ENCODE data around the gene CCDC92B.

CCDC92B gene

GRCh38 chr17:2777242-2777867, 27.9 kb upstream of the CCDC92B start:
- DNase-seq: no peak

DNA sequence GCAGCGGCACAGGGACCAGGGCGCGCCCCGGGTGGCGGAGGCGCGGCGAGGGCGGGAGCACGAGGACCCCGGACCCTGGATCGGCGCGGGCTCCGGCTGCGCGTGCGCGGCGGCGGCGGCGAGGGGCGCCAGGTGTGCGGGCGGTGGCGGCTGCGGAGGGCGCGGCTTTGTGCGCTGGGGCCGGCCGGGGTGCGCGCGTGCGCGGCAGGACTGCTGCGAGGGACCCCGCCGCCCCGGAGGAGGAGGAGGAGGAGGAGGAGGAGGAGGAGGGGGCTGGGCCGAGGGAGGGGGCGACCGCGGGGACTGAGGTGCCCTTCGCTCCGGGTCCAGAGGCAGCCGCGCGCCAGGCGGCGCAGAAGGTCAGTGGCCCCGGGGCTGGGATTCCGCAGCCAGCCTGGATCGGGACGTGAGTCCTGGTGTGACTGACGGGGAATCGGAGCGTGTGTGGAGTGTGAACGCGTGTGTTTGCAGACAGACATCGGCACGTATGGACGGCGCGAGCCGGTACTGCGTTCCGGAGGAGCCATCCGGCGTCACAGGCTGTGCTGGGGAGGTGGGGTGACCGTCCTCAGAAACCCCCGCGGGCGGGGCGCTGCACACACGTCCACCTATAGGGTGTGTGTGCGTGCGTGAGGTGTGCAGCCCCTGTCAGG, 27.3 kb upstream of the CCDC92B start:
- DNase-seq: no peak

GRCh38 chr17:2775206-2775605, 25.8 kb upstream of the CCDC92B start:
- no peak for DNase-seq

DNA sequence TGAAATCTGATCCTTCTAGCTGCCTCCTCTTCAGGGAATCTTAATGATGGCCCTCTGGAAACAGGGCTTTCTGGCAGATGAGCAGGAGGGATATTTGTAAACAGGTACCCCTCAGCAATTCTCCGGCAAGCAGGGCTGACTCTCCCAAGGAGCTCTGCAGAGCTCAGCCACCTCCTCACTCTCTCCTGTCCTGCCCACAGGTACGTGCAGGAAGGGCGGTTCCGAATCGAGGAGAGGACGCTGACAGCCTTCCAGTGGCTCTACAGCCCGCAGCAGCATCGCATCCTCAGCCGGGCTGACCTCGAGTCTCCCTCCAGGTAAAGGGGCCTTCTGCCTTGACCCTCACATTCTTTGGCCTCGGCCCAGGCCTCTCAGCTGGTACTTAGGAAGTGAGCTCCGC, 20.7 kb upstream of the CCDC92B start:
- no peak for DNase-seq

DNA sequence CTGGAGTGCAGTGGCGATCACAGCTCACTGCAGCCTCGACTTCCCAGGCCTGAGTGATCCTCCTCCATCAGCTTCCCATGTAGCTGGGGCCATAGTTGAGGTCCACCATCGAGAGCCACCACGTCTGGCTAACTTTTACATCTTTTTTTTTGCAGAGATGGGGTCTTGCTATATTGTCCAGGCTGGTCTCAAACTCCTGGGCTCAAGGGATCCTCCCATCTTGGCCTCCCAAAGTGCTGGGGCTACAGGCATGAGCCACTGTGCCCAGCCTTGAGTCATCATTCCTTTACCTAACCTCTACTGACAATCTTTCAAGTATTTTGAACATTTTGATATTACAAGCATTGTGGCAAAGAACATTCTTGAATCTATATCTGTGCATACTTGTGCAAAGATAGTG, 9.4 kb upstream of the CCDC92B start:
- no peak for DNase-seq

DNA sequence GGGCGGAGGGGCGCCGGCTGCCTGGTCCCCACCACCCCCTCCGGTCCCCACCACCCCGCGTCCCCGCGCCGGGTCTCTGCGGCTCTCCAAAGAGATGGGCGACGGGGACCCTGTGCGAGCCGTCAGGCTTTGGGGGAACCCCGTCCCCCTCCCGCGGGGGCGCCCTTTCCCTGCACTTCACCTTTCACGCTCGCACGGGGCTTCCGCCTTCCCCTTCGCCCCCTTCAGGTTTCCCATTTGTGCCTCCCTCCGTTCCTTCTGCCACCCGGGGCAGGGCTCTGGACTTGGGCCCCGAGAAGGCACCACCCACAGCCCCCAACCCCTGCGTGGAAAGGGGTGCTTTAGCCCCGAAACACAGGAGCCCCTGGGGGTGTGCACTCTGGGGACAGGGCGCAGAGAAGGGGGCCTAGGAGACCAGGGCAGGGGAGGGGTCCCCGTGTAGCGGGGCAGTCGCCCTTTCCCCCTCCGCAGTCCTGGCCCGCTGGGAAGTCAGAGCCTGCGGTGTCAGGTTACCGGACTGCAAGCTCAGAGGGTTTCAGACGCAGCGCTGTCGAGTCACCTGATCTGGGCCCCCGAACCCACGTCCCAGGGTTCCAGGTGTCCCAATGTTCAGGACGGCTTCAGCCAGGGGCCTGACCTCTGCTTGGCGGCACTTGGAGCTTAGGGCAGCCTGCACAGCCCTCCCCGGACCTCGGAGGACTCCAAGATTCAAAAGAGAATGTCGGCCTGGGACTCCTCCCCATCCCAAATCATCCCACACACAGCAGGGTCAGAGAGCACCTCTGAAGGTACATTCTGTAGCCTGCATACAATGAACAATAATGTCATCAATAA, 6.7 kb upstream of the CCDC92B start:
- DNase-seq: no peak

DNA sequence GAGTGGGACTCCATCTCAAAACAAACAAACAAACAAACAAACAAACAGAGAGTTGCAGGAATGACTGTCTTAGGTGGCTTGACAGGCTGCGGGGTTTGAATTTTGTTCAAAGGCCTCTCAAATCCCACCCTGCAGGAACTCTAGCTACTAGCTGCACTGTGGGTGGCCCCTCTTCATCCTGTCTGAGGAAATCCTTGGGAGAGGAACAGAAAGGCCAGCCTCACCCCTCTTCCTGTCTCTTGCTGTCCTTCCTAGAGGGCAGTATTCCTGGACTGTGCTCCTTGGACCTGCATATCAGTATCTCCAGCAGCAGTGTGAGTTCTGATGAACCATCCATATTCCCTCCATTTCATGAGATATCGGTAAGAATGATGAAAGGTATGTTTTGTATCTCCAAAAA, 2.0 kb upstream of the CCDC92B start:
- no peak for DNase-seq

- no peak for DNase-seq
Observed at GRCh38 chr17:2750721-2751120, 1.3 kb upstream of the CCDC92B start.

DNA sequence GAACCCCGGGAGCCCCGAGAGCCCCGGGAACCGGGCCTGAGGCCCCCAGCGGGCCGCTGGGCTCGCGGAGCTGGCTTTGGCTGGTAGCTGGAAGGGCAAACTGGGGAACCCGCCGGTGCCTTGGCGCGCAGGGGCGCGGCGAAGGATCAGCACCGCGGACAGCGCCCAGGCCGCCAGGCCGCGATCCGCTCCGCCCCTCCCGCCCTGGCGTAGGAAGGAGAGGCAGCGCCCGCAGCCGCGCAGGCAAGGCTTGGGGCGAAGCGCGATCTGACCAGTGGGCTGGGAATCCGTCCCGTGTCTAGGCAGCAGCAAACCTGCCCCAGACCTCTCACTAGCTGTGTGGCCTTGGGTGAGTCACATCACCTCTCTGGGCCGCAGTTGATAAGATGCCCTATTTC, 331 bp upstream of the CCDC92B start:
- no peak for DNase-seq

DNA sequence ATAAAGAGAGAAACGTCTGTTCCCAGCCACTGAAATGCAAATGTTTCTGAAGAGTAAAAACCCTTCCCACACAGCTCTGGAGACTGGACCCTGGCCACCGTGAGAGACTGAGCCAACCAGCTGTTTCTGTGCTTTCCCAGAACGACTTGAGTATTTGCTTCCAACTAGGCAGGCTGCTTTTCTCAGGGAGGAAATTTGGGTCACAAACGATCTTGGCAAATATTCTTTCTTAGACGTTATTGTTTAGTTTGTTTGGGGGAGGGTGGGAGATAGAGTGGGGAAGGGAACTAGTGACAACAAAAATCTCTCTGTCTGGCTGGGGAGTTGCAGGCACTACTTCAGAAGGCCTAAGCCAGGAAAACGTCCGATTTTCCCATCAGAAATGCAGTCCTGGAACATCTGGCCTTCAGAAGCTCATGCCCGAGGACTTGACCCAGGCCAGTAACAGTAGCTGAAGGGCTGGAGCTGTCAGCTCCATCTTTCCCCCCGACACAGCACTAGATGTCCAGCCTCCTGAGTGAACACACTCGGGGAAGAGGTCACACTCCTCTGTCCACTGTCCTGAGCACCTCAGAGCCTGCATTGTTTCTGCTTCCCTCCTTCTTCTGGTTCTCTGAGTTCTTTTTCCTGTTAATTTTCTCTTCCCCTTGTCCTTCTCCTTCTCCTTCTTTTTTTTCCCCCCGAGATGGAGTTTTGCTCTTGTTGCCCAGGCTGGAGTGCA, 4.0 kb downstream of the CCDC92B start:
- DNase-seq: no peak

- no peak for DNase-seq
Observed at GRCh38 chr17:2737693-2738092, 11.8 kb downstream of the CCDC92B start.

- DNase-seq: no peak
Observed at GRCh38 chr17:2736956-2737355, 12.5 kb downstream of the CCDC92B start.

DNA sequence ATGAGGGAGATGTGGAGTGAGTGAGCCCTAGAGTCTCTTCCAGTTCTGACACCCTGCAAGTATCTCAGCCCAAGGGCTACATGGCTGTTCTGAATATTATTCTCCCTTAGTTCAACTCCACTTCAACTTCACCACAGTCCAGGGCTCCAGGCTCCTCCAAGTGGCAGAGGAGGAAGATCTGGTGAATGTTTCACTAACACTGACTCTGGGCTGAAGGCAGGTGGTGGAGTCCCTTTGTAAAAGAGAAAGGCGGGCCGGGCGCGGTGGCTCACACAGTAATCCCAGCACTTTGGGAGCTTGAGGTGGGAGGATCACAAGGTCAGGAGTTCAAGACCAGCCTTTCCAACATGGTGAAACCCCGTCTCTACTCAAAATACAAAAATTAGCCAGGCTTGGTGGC, 13.6 kb downstream of the CCDC92B start:
- no peak for DNase-seq

DNA sequence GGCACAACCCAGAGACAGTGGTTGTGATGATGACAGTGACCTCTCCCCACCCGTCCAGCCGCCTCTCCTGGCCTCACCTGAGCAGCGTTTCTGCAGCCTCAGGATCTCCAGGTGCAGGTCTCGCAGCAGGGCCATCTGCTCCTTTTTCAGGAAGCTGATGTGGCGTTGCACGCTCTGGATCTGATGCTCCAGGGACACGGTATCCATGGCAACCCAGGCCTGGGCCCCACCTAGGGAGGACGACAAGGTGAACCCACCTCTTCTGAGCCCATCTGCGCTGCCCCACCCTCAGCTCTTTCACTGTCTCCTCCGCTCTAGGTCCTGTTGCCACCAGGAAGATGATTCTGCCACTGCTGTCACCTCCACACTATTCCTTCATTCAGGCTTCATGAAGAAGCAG, 14.5 kb downstream of the CCDC92B start:
- DNase-seq: no peak

DNA sequence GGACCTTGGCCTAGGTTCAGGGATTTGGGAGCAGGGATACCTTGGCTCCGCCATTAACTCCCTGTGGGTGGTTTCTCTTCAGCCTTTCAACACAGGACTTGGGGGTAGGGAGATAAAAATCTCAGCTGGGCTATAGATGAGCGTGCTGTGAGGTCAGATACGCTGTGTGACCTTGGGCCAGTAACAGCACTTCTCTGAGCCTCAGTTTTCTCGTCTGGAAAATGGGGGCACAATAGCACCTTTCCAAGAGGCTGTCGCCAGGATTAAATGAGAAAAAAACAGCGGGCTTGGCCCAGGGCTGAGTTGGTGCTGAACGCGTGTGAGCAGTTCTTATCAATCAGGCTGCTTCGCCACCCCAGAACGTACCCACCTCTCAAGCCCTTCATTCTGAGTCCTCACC, 17.6 kb downstream of the CCDC92B start:
- DNase-seq: no peak

DNA sequence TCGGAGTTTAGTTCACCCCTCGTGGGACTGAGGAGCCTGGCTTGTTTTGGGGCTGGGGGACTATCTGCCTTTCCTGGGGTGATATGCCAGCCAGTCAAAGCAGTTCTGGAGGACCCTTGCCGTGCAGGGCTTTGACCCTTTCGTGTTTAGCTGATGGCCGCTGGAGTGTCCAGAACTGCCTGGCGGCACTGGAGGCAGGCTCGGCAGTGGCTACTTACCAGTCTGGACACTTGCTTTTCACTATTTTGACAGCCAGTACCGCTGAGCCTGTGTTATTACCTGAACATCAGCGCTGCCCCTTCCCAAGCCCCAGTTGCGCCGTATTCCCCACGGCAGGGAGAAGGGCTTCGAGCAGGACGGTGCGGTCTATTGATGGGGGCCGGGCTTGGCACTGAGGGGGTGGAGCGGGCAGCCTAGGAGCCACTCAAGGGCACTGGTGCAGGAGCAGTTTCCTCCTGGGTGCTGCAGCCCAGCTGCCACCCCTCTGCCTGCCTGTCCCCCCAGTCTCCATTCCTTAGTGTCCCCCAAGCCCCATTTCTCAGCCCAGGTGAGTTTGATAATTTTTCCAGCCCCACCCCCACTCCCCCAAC, 18.6 kb downstream of the CCDC92B start:
- DNase-seq: no peak

DNA sequence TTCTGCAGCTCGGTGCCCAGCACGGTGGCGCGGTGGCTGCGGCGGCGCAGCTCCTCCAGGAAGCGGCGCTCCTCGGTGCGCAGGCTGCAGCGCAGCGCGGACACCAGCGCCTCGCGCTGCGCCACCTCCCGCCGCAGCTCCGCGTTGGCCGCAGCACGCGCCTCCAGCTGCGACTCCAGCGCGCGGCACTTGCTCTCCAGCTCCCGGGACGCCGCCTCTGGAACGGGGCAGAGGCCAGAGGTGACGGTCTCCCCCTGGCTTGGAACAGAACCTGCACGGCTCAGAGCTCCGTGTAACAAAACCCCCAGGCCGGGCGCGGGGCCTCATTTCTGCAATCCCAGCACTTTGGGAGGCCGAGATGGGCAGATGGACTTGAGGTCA, 24.7 kb downstream of the CCDC92B start:
- no peak for DNase-seq

GRCh38 chr17:2723997-2724783, 25.3 kb downstream of the CCDC92B start:
- DNase-seq: no peak

- DNase-seq: no peak
Observed at GRCh38 chr17:2723505-2723996, 25.9 kb downstream of the CCDC92B start.

DNA sequence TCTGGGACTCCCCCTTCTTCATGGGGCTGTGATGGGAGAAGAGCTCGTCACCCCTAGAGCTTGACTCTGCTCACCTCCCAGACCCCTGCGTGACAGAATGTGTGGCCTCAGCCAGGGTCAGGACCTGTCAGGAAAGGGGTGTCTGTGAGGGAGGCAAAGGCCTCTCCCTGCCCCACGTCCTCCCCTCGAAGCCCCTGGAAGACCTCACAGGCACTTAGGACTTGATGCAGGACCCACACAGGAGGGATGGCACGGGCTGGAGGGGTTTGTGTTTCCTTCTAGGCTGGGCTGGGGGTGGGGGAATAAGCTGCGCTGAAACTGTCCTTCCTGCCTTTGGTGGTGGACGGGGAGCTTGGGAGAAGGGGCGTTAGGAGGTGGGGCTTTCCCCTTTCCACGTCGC, 26.8 kb downstream of the CCDC92B start:
- no peak for DNase-seq

GRCh38 chr17:2721603-2722002, 27.8 kb downstream of the CCDC92B start:
- no peak for DNase-seq

GRCh38 chr17:2719861-2720260, 29.6 kb downstream of the CCDC92B start:
- no peak for DNase-seq

Data from SIG-M5 (cell line).